OCI-LY3 (cell line): ENCODE measurements around the gene RAB26.
"Not testable (repeated sequence)": the region's sequence is repeated elsewhere in the genome, so short reads cannot be mapped to it uniquely, and the experiment has no call there.

Source experiments
- H2AFZ ChIP-seq: fragments of 200-600, 300-600 bp; shearing (Covaris generic); 2 replicates; pipeline ENCODE4 v1.6.0; 2014; ENCODE audit warnings: antibody characterized with exemption, low read depth, low read length
- H3K27ac ChIP-seq: fragments of 200-600, 300-600 bp; sonication (generic); 2 replicates; pipeline ENCODE4 v1.5.1; 2014; ENCODE audit warnings: mild to moderate bottlenecking, low read length, moderate library complexity, mixed read lengths
- H3K27me3 ChIP-seq: fragments of 200-600, 300-600 bp; sonication (generic); 2 replicates; pipeline ENCODE4 v1.6.1; 2014; ENCODE audit warnings: low read depth, low read length, mixed read lengths
- H3K36me3 ChIP-seq: fragments of 200-600, 300-600 bp; sonication (generic); replicated peaks from 2 replicates; pipeline ENCODE3; 2014; ENCODE audit warnings: low read depth, low read length, mixed read lengths
- H3K4me1 ChIP-seq: fragments of 300-600, 200-600 bp; sonication (generic); 2 replicates; pipeline ENCODE4 v1.6.1; 2014; ENCODE audit warnings: low read length, mixed read lengths
- H3K4me2 ChIP-seq: fragments of 200-600, 300-600 bp; sonication (generic); 2 replicates; pipeline ENCODE4 v1.6.1; 2014; ENCODE audit warnings: low read length, mixed read lengths
- H3K4me3 ChIP-seq: fragments of 300-600, 200-600 bp; sonication (generic); 2 replicates; pipeline ENCODE4 v1.5.1; 2014; ENCODE audit warnings: antibody characterized with exemption, mild to moderate bottlenecking, low read length, moderate library complexity
- H3K79me2 ChIP-seq: fragments of 300-600, 200-600 bp; shearing (Covaris generic); 2 replicates; pipeline ENCODE4 v1.6.1; 2014; ENCODE audit warnings: mild to moderate bottlenecking, low read length, mixed read lengths
- H3K9ac ChIP-seq: fragments of 300-600, 200-600 bp; shearing (Covaris generic); 2 replicates; pipeline ENCODE4 v1.6.0; 2014; ENCODE audit warnings: mild to moderate bottlenecking, low read length, moderate library complexity
- H3K9me3 ChIP-seq: fragments of 200-600, 300-600 bp; shearing (Covaris generic); 2 replicates; pipeline ENCODE4 v1.6.1; 2014; ENCODE audit warnings: low read length, mixed read lengths; ENCODE audit not compliant: insufficient read depth
- H4K20me1 ChIP-seq: fragments of 200-600, 300-600 bp; sonication (generic); 2 replicates; pipeline ENCODE4 v1.6.1; 2016; ENCODE audit warnings: low read length, mixed read lengths; ENCODE audit not compliant: insufficient read depth
- CTCF ChIP-seq: fragments of 200-600, 300-600 bp; sonication (generic); IDR thresholded peaks from 2 replicates; pipeline ENCODE4 v1.5.1; 2014; ENCODE audit warnings: antibody characterized with exemption, low read length, low read depth
- EZH2phosphoT487 ChIP-seq: fragments of 200-600 bp; shearing (Covaris generic); IDR thresholded peaks from 2 replicates; pipeline ENCODE4 v1.6.1; 2018; ENCODE audit warnings: antibody characterized with exemption, mixed run types, low read depth

Gene RAB26

GRCh38 chr16:2114885-2115590 is 33.4 kb upstream of the RAB26 start:
- H3K9me3 ChIP-seq, H2AFZ ChIP-seq, H4K20me1 ChIP-seq, H3K4me3 ChIP-seq, H3K9ac ChIP-seq, H3K27me3 ChIP-seq, H3K27ac ChIP-seq, H3K4me1 ChIP-seq, H3K79me2 ChIP-seq, H3K4me2 ChIP-seq, H3K36me3 ChIP-seq: not testable (repeated sequence)

- H3K9ac ChIP-seq: no peak overlapping the region
- H3K4me3 ChIP-seq: no peak overlapping the region
- TF ChIP-seq EZH2phosphoT487 (no peak), CTCF (no peak)
- H3K4me2 ChIP-seq: no peak overlapping the region
- no peaks in the 10 kb centered on the region for H3K79me2 ChIP-seq
- no peaks in the 10 kb centered on the region for H4K20me1 ChIP-seq
- no peaks in the 10 kb centered on the region for H3K27me3 ChIP-seq
- no peak overlapping the region for H2AFZ ChIP-seq
- no peaks in the 10 kb centered on the region for H3K4me1 ChIP-seq
- no peaks in the 10 kb centered on the region for H3K9me3 ChIP-seq
- H3K36me3 ChIP-seq: no peaks in the 10 kb centered on the region
- no peak overlapping the region for H3K27ac ChIP-seq
Observed at GRCh38 chr16:2115591-2115973, 32.8 kb upstream of the RAB26 start.

- not testable (repeated sequence) for H4K20me1 ChIP-seq, H3K9me3 ChIP-seq, H3K4me1 ChIP-seq, H3K27me3 ChIP-seq, H3K36me3 ChIP-seq, H3K79me2 ChIP-seq, H3K4me2 ChIP-seq, H3K27ac ChIP-seq, H2AFZ ChIP-seq, H3K4me3 ChIP-seq, H3K9ac ChIP-seq
Observed at GRCh38 chr16:2116428-2116827, 32.0 kb upstream of the RAB26 start.

GRCh38 chr16:2117341-2117740 is 31.1 kb upstream of the RAB26 start:
- not testable (repeated sequence) for H3K36me3 ChIP-seq, H4K20me1 ChIP-seq, H3K9me3 ChIP-seq, H3K4me3 ChIP-seq, H3K4me2 ChIP-seq, H3K27ac ChIP-seq, H3K4me1 ChIP-seq, H3K9ac ChIP-seq, H2AFZ ChIP-seq, H3K79me2 ChIP-seq, H3K27me3 ChIP-seq

GRCh38 chr16:2117960-2118722 is 30.3 kb upstream of the RAB26 start:
- not testable (repeated sequence) for H3K27me3 ChIP-seq, H3K4me2 ChIP-seq, H3K27ac ChIP-seq, H4K20me1 ChIP-seq, H3K9ac ChIP-seq, H3K4me3 ChIP-seq, H3K36me3 ChIP-seq, H3K79me2 ChIP-seq, H2AFZ ChIP-seq, H3K4me1 ChIP-seq, H3K9me3 ChIP-seq

GRCh38 chr16:2121325-2121724 is 27.1 kb upstream of the RAB26 start:
- not testable (repeated sequence) for H4K20me1 ChIP-seq, H3K4me1 ChIP-seq, H3K9me3 ChIP-seq, H2AFZ ChIP-seq, H3K36me3 ChIP-seq, H3K27ac ChIP-seq, H3K27me3 ChIP-seq, H3K9ac ChIP-seq, H3K79me2 ChIP-seq, H3K4me3 ChIP-seq
- TF ChIP-seq CTCF: peak; percentile 50
- peak overlapping the region; percentile 2; the same call in 1 of the 2 replicates for H3K4me2 ChIP-seq
